Aorta (tissue), 5 donors: ENCODE results near the gene TALDO1. TPM values are rescaled to one million over a fixed set of nuclear protein-coding genes. Genes with fewer than 3 reads are reported as not detected.

Experiments used
- ATAC-seq: fragments of 200-7000 bp; cut with Tn5 transposase; one replicate; pipeline ENCODE4 v1.9.1; 2022; ENCODE audit warnings: moderate library complexity; ENCODE audit not compliant: low FRiP score
- DNase-seq, 2 donors: peaks; one replicate each; pipeline ENCODE4 v3.0.0-alpha.2; 2020
- H3K27ac ChIP-seq, 2 donors: one replicate each; pipeline ENCODE4 v1.5.1; 2013; ENCODE audit warnings: low read length in 2 of 2, mild to moderate bottlenecking in 2 of 2, moderate library complexity in 2 of 2, control low read depth in 1 of 2, inconsistent platforms in 1 of 2, low read depth in 1 of 2
- H3K27me3 ChIP-seq, 2 donors: one replicate each; pipeline ENCODE4 v1.6.1; 2013; ENCODE audit warnings: control low read depth in 1 of 2, low read length in 1 of 2, mild to moderate bottlenecking in 1 of 2, moderate library complexity in 1 of 2; ENCODE audit not compliant: insufficient read depth in 2 of 2, control insufficient read depth in 1 of 2
- H3K36me3 ChIP-seq, 2 donors: one replicate each; pipeline ENCODE4 v1.6.1; 2013; ENCODE audit warnings: control low read depth in 1 of 2, low read length in 1 of 2, mild to moderate bottlenecking in 1 of 2; ENCODE audit not compliant: insufficient read depth in 2 of 2, control insufficient read depth in 1 of 2
- H3K4me1 ChIP-seq, 2 donors: one replicate each; pipeline ENCODE4 v1.6.1; 2013; ENCODE audit warnings: low read length in 2 of 2, control low read depth in 1 of 2, mild to moderate bottlenecking in 1 of 2, moderate library complexity in 1 of 2; ENCODE audit not compliant: insufficient read depth in 2 of 2, control insufficient read depth in 1 of 2
- H3K4me3 ChIP-seq, 2 donors: one replicate each; pipeline ENCODE4 v1.5.1; 2013; ENCODE audit warnings: low read length in 2 of 2, control low read depth in 1 of 2, mild to moderate bottlenecking in 1 of 2
- H3K9me3 ChIP-seq: one replicate; pipeline ENCODE4 v1.6.1; 2013; ENCODE audit warnings: mild to moderate bottlenecking, low read length; ENCODE audit not compliant: control insufficient read depth
- WGBS, 2 donors: extraction: QIAGEN DNeasy Blood & Tissue Kit; methylation state at CpG; one replicate each; pipeline ENCODE4 v1.1.7; 2013; 5-methylcytosine and 5-hydroxymethylcytosine counted together
- intact Hi-C, 2 donors: fragments of 100-400 bp; cut with DNase I; formaldehyde crosslinking; loops; one replicate each; pipeline versions ENCODE4 v1.14.2 to v1.15.0; 2022
- polyA plus RNA-seq, 2 donors: library from polyadenylated mRNA; stranded (reverse); fragments of 200-250 nt; gene quantifications; one replicate each; pipeline ENCODE4 v1.2.3, GENCODE V29; 2013
- total RNA-seq, 2 donors: library from RNA; stranded (reverse); fragmentation: NEBNext Ultra II Directional; extraction: Animal tissue kit (Norgen Biotek cat#: 25700); gene quantifications; one replicate each; pipeline ENCODE4 v1.2.1, GENCODE V29; 2021
- donor health status: healthy with polysubstance abuse.
- donor health status: Bipolar disorder and iron deficiency.
- donor health status: DM: no; HTN: no; CAD: no.
- donor health status: DM: no; HTN: no; CAD: no.
- donor health status: DM: yes; HTN: yes; CAD: no.

The TALDO1 gene
- total and polyA plus RNA-seq, 4 donors, result 113 to 187 (median 126) TPM

DNA sequence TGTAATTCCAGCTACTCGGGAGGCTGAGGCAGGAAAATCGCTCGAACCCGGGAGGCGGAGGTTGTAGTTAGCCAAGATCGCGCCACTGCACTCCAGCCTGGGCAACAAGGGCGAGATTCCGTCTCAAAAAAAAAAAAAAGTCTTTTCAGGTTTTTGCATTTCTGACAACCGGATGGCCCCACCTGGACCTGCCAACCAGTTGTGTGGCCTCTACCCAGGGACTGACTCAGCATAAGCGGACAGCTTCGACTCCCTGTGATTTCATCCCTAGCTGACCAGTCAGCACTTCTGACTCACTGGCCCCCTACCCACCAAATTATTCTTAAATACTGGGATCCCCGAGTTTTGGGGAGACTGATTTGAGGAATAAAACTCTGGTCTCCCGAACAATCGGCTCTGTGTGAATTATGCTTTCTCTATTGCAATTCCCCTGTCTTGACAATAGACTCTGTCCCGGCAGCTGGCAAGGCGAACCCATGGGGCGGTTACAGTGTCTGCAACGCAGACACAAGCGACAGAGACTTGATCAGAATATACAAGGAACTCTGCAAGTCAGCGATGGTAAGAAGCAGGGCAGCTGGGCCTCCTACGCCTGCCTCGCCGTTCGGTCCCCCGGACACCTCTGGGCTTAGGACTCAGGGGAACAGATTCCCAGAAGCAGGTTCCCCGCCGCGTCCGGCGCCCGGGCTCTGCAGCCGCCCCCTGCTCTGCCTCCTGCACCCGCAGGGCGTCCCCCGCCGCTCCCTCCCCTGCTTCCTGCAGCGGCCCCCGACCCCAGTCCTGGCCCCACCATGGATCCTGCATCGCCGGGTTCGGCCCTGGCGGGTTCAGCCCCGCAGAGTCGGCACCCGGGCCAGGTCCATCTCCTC, 741 bp upstream of the TALDO1 start:
- peak in 1 of 2 donors; percentile 58 for DNase-seq
- 24 to 26% methylated on average over 45 to 46 of the region's 46 CpGs for WGBS, 2 donors
- H3K4me1 ChIP-seq, result peaks cover 0 to 4% of the 10 kb centered on the region in 2 donors

DNA sequence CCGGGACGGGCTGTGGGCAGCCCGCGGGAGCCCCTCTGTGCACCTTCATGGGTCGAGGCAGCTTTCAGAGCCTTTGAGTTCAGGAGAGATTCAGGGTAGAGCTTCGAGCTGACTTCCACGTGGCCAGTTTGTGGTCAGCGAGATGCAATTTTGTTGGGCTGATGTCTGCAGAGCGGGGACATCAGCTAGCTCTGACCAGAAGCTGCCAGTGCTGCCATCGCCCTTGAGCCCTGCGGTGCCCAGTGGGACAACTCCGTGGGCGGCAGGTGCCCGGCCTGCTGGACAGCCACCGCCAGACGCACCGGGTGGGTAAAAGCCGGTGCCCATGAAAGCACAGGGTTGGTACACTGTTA, 719 bp downstream of the TALDO1 start:
- Histone ChIP-seq H3K9me3 (no peaks in the 10 kb centered on the region), H3K27ac (peak overlapping the region in 1 of 2 donors; percentile 46), H3K27me3 (no peaks in the 10 kb centered on the region), H3K4me3 (peak overlapping the region; percentile 57 to 82), H3K36me3 (no peaks in the 10 kb centered on the region), H3K4me1 (peaks cover 0 to 4% of the 10 kb centered on the region in 2 donors)
- DNase-seq (peak in 1 of 2 donors; percentile 60), ATAC-seq (peak; percentile 9)
- whole genome bisulfite sequencing, 2 donors, result 3% methylated on average over 18 of the region's 18 CpGs
- intact Hi-C loops, result no loop called here

More for the DNA sequence above, 741 bp upstream of the TALDO1 start:
- Histone ChIP-seq H3K9me3 (no peaks in the 10 kb centered on the region), H3K27me3 (no peaks in the 10 kb centered on the region), H3K4me3 (peak overlapping the region; percentile 58 to 67), H3K36me3 (no peaks in the 10 kb centered on the region), H3K27ac (peak overlapping the region in 1 of 2 donors; percentile 25)
- ATAC-seq, result peak; percentile 69
- intact Hi-C loops, result no loop called here

DNA sequence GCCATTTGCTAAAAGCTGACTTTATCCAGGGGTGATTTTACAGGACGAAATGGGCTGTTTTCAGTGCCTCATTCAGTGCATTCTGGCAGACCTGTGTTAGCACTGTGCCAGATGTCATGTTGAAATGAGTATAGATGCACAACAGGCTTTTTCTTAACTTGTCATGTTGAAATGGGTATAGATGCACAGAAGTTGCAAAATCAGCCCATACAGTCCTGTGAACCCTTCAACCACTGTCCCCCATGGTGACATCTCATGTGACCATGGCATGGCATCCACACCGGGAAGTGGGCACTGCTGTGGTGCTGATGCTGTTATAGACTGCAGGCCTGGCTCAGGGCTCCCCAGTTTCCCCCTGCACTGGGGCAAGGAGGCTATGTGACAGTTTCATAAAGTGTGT, 2.5 kb downstream of the TALDO1 start:
- H3K27ac ChIP-seq, result no peak overlapping the region
- H3K4me1 ChIP-seq, result peaks cover 0 to 4% of the 10 kb centered on the region in 2 donors
- intact Hi-C loops, result no loop called here
- no peaks in the 10 kb centered on the region for H3K36me3 ChIP-seq
- no peaks in the 10 kb centered on the region for H3K9me3 ChIP-seq
- DNase-seq (no peak), ATAC-seq (no peak)
- H3K27me3 ChIP-seq, result no peaks in the 10 kb centered on the region
- WGBS, 2 donors, result 52 to 68% methylated on average over 2 of the region's 2 CpGs
- H3K4me3 ChIP-seq, result no peak overlapping the region

- no peaks in the 10 kb centered on the region for H3K4me1 ChIP-seq
- no peaks in the 10 kb centered on the region for H3K9me3 ChIP-seq
- ATAC-seq (no peak), DNase-seq (no peak)
- no peak overlapping the region for H3K4me3 ChIP-seq
- no peaks in the 10 kb centered on the region for H3K27me3 ChIP-seq
- H3K27ac ChIP-seq, result no peak overlapping the region
- intact Hi-C loops, result loop anchor here in 1 of 2 donors (5.0 kb wide), 1 partner anchor 98 kb away; no protein-coding TSS in a partner anchor
- peaks cover 3 to 5% of the 10 kb centered on the region in 2 donors for H3K36me3 ChIP-seq
These were observed 13.0 kb downstream of the TALDO1 start for GRCh38 chr11:760236-760635.

- H3K4me3 ChIP-seq, result no peak overlapping the region
- H3K27me3 ChIP-seq, result no peaks in the 10 kb centered on the region
- intact Hi-C loops, result loop anchor here in 1 of 2 donors (5.0 kb wide), 1 partner anchor 99 kb away; no protein-coding TSS in a partner anchor
- no peak overlapping the region for H3K27ac ChIP-seq
- DNase-seq (no peak), ATAC-seq (no peak)
- WGBS, 2 donors, result 85% methylated on average over 8 of the region's 8 CpGs
- H3K4me1 ChIP-seq, result no peaks in the 10 kb centered on the region
- H3K36me3 ChIP-seq, result peaks cover 4 to 5% of the 10 kb centered on the region in 2 donors
- H3K9me3 ChIP-seq, result no peaks in the 10 kb centered on the region
These were observed 14.4 kb downstream of the TALDO1 start for GRCh38 chr11:761526-762108.

GRCh38 chr11:762421-763072, 15.3 kb downstream of the TALDO1 start:
- H3K9me3 ChIP-seq, result no peaks in the 10 kb centered on the region
- no peak overlapping the region for H3K4me3 ChIP-seq
- no peak for ATAC-seq
- DNase-seq, result peak in 1 of 2 donors; percentile 72
- 47 to 60% methylated on average over 10 of the region's 10 CpGs for WGBS, 2 donors
- intact Hi-C loops, result loop anchor here in 1 of 2 donors (5.0 kb wide), 1 partner anchor 100 kb away; no protein-coding TSS in a partner anchor
- H3K27me3 ChIP-seq, result no peaks in the 10 kb centered on the region
- H3K36me3 ChIP-seq, result peaks cover 3 to 5% of the 10 kb centered on the region in 2 donors
- no peak overlapping the region for H3K27ac ChIP-seq
- no peaks in the 10 kb centered on the region for H3K4me1 ChIP-seq

DNA sequence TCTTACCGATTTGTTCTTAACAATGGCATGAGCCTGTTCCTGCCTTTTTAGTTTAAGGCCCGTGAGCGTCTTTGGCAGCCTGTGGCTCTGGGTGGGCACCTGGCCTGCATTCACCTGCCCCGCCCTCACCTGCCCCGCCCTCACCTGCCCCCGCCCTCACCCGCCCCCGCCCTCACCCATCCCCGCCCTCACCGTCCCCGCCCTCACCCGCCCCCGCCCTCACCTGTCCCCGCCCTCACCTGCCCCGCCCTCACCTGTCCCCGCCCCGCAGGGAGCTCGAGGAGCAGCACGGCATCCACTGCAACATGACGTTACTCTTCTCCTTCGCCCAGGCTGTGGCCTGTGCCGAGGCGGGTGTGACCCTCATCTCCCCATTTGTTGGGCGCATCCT, 15.8 kb downstream of the TALDO1 start:
- DNase-seq (no peak), ATAC-seq (no peak)

DNA sequence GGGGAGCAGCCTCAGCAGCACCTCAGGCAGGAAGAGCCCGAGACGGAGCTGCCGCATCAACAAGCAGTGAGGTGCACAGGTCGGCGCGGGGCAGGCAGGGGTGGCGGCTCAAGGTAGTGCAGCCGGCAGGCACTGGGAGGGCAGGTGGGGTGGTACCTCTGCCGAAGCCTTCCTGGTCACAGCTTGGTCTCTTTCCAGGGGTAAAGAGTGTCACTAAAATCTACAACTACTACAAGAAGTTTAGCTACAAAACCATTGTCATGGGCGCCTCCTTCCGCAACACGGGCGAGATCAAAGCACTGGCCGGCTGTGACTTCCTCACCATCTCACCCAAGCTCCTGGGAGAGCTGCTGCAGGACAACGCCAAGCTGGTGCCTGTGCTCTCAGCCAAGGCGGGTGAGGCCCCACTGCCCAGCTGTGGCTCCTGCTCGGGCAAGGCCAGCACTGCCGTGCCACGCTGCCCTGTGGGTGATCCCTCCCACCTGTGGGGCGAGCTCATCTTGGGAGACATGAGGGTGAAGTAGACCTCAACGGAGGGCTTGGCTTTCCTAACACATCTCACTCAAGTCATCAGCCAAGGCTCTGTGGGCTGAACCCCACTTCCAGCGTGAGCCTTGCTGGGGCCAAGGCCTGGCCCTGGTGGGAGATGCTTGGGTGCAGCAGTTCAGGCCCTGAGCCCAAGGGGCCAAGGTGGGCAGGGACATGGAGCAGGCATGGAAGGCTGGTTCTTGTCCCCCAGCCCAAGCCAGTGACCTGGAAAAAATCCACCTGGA, 16.5 kb downstream of the TALDO1 start:
- no peak overlapping the region for H3K4me3 ChIP-seq
- H3K27ac ChIP-seq, result no peak overlapping the region

More for the DNA sequence above, 15.8 kb downstream of the TALDO1 start:
- Histone ChIP-seq H3K27ac (no peak overlapping the region), H3K36me3 (peaks cover 3 to 5% of the 10 kb centered on the region in 2 donors), H3K4me3 (no peak overlapping the region), H3K27me3 (no peaks in the 10 kb centered on the region), H3K4me1 (no peaks in the 10 kb centered on the region), H3K9me3 (no peaks in the 10 kb centered on the region)
- 60 to 74% methylated on average over 11 to 24 of the region's 24 CpGs for WGBS, 2 donors
- intact Hi-C loops, result loop anchor here in 1 of 2 donors (5.0 kb wide), 1 partner anchor 101 kb away; no protein-coding TSS in a partner anchor

More for the DNA sequence above, 16.5 kb downstream of the TALDO1 start:
- intact Hi-C loops, result loop anchor here in 1 of 2 donors (5.0 kb wide), 1 partner anchor 101 kb away; no protein-coding TSS in a partner anchor
- H3K36me3 ChIP-seq, result peaks cover 3 to 5% of the 10 kb centered on the region in 2 donors
- H3K9me3 ChIP-seq, result no peaks in the 10 kb centered on the region
- H3K27me3 ChIP-seq, result no peaks in the 10 kb centered on the region
- H3K4me1 ChIP-seq, result no peaks in the 10 kb centered on the region
- DNase-seq (peak in 1 of 2 donors; percentile 73), ATAC-seq (no peak)
- 84 to 86% methylated on average over 22 of the region's 22 CpGs for WGBS, 2 donors
